ENCODE measurements around the gene UEVLD.

GRCh38 chr11:18566406-18566805 is 22.1 kb downstream of the UEVLD start:
- TF ChIP-seq ZNF274 (IDR thresholded peaks at IDR 0.05; ENCODE audit: low read depth, low read length): no peak
- TF ChIP-seq SUZ12 (IDR thresholded peaks at IDR 0.05; ENCODE audit: extremely low read depth, insufficient read depth, insufficient read length): no peak
- TF ChIP-seq YY1 (IDR thresholded peaks at IDR 0.05; ENCODE audit: insufficient read depth, insufficient read length): no peak

All from NT2/D1 (cell line).